Large intestine (tissue), 3 donors: Measurements from ENCODE around the gene LUM. TPM values are rescaled to one million over a fixed set of nuclear protein-coding genes. Genes with fewer than 3 reads are reported as not detected.

ENCODE experiments used
- DNase-seq, 2 donors: peaks; one replicate each; pipeline versions ENCODE4 v3.0.0 to v3.0.0-alpha.2; 2013
- H3K27ac ChIP-seq: one replicate; pipeline ENCODE4 v1.5.1; 2013; ENCODE audit warnings: low read length
- H3K27me3 ChIP-seq: 2 replicates; pipeline ENCODE4 v1.6.1; 2013; ENCODE audit warnings: low read length; ENCODE audit not compliant: control insufficient read depth, insufficient read depth
- H3K36me3 ChIP-seq: 2 replicates; pipeline ENCODE4 v1.6.1; 2013; ENCODE audit warnings: low read length; ENCODE audit not compliant: control insufficient read depth, insufficient read depth
- H3K4me1 ChIP-seq: one replicate; pipeline ENCODE4 v1.6.1; 2013; ENCODE audit warnings: low read length; ENCODE audit not compliant: control insufficient read depth, insufficient read depth
- H3K4me3 ChIP-seq: one replicate; pipeline ENCODE4 v1.5.1; 2013; ENCODE audit warnings: low read length
- H3K9me3 ChIP-seq: one replicate; pipeline ENCODE4 v1.6.1; 2013; ENCODE audit warnings: mild to moderate bottlenecking, low read depth, low read length, moderate library complexity; ENCODE audit not compliant: control insufficient read depth
- WGBS: methylation state at CpG from one replicate; pipeline ENCODE4 v1.1.5; 2013; ENCODE audit warnings: low lambda C conversion rate; ENCODE audit not compliant: insufficient coverage; 5-methylcytosine and 5-hydroxymethylcytosine counted together
- polyA plus RNA-seq: library from polyadenylated mRNA; unstranded; fragments of 120-200 nt; gene quantifications from one replicate; pipeline ENCODE4 v1.2.1, GENCODE V29; 2013

LUM gene
- polyA plus RNA-seq, 1 donor: 366 TPM

GRCh38 chr12:91113621-91114020 is 2.3 kb upstream of the LUM start:
- Histone ChIP-seq H3K36me3 (no peaks in the 10 kb centered on the region), H3K9me3 (no peaks in the 10 kb centered on the region), H3K27ac (no peak overlapping the region), H3K4me1 (peaks cover 7% of the 10 kb centered on the region), H3K27me3 (no peaks in the 10 kb centered on the region), H3K4me3 (no peak overlapping the region)
- DNase-seq: no peak
- no CpG with 5 or more reads among the region's 6 CpGs for WGBS

- no peaks in the 10 kb centered on the region for H3K9me3 ChIP-seq
- H3K27me3 ChIP-seq: no peaks in the 10 kb centered on the region
- WGBS: 74% methylated on average over 5 of the region's 5 CpGs
- no peak overlapping the region for H3K27ac ChIP-seq
- H3K36me3 ChIP-seq: no peaks in the 10 kb centered on the region
- H3K4me1 ChIP-seq: peaks cover 7% of the 10 kb centered on the region
- H3K4me3 ChIP-seq: peak overlapping the region; percentile 37
- no peak for DNase-seq
Measured at GRCh38 chr12:91110311-91110924, 876 bp downstream of the LUM start.

GRCh38 chr12:91109581-91110310 is 1.5 kb downstream of the LUM start:
- H3K4me1 ChIP-seq: peaks cover 7% of the 10 kb centered on the region
- H3K36me3 ChIP-seq: no peaks in the 10 kb centered on the region
- no peaks in the 10 kb centered on the region for H3K27me3 ChIP-seq
- H3K9me3 ChIP-seq: no peaks in the 10 kb centered on the region
- H3K4me3 ChIP-seq: peak overlapping the region; percentile 37
- no CpG with 5 or more reads among the region's 2 CpGs for WGBS
- H3K27ac ChIP-seq: no peak overlapping the region
- no peak for DNase-seq

GRCh38 chr12:91109148-91109564 is 2.1 kb downstream of the LUM start:
- H3K9me3 ChIP-seq: no peaks in the 10 kb centered on the region
- WGBS: 50% methylated on average over 2 of the region's 7 CpGs
- H3K4me3 ChIP-seq: no peak overlapping the region
- peaks cover 7% of the 10 kb centered on the region for H3K4me1 ChIP-seq
- DNase-seq: peak; percentile 50 to 52
- no peaks in the 10 kb centered on the region for H3K36me3 ChIP-seq
- no peaks in the 10 kb centered on the region for H3K27me3 ChIP-seq
- H3K27ac ChIP-seq: no peak overlapping the region

GRCh38 chr12:91108196-91108755 is 3.0 kb downstream of the LUM start:
- Histone ChIP-seq H3K36me3 (no peaks in the 10 kb centered on the region), H3K4me1 (peaks cover 7% of the 10 kb centered on the region), H3K4me3 (no peak overlapping the region), H3K27me3 (no peaks in the 10 kb centered on the region), H3K27ac (no peak overlapping the region), H3K9me3 (no peaks in the 10 kb centered on the region)
- DNase-seq: no peak
- WGBS: 92% methylated on average over 3 of the region's 5 CpGs

GRCh38 chr12:91106283-91106682 is 5.0 kb downstream of the LUM start:
- Histone ChIP-seq H3K27me3 (no peaks in the 10 kb centered on the region), H3K4me1 (peaks cover 3% of the 10 kb centered on the region), H3K9me3 (no peaks in the 10 kb centered on the region), H3K27ac (no peak overlapping the region), H3K36me3 (no peaks in the 10 kb centered on the region), H3K4me3 (no peak overlapping the region)
- no peak for DNase-seq

- no CpG with 5 or more reads among the region's 5 CpGs for WGBS
- H3K27ac ChIP-seq: no peak overlapping the region
- no peak for DNase-seq
Measured at GRCh38 chr12:91105807-91106206, 5.5 kb downstream of the LUM start.

GRCh38 chr12:91104812-91105466 is 6.4 kb downstream of the LUM start:
- no peaks in the 10 kb centered on the region for H3K27me3 ChIP-seq
- H3K27ac ChIP-seq: no peak overlapping the region
- no peaks in the 10 kb centered on the region for H3K36me3 ChIP-seq
- peaks cover 2% of the 10 kb centered on the region for H3K4me1 ChIP-seq
- no CpG with 5 or more reads among the region's 1 CpG for WGBS
- no peak overlapping the region for H3K4me3 ChIP-seq
- no peaks in the 10 kb centered on the region for H3K9me3 ChIP-seq
- no peak for DNase-seq

More at GRCh38 chr12:91105807-91106206, 5.5 kb downstream of the LUM start:
- no peak overlapping the region for H3K4me3 ChIP-seq
- no peaks in the 10 kb centered on the region for H3K27me3 ChIP-seq
- no peaks in the 10 kb centered on the region for H3K4me1 ChIP-seq
- H3K9me3 ChIP-seq: no peaks in the 10 kb centered on the region
- H3K36me3 ChIP-seq: no peaks in the 10 kb centered on the region

- H3K9me3 ChIP-seq: no peaks in the 10 kb centered on the region
- H3K4me1 ChIP-seq: peaks cover 5% of the 10 kb centered on the region
- H3K27me3 ChIP-seq: no peaks in the 10 kb centered on the region
- H3K4me3 ChIP-seq: no peak overlapping the region
- 83% methylated on average over 1 of the region's 1 CpG for WGBS
- H3K27ac ChIP-seq: no peak overlapping the region
- DNase-seq: no peak
- no peaks in the 10 kb centered on the region for H3K36me3 ChIP-seq
Measured at GRCh38 chr12:91103624-91104023, 7.7 kb downstream of the LUM start.

GRCh38 chr12:91103101-91103500 is 8.2 kb downstream of the LUM start:
- Histone ChIP-seq H3K4me3 (no peak overlapping the region), H3K4me1 (peaks cover 5% of the 10 kb centered on the region), H3K27me3 (no peaks in the 10 kb centered on the region), H3K27ac (no peak overlapping the region), H3K9me3 (no peaks in the 10 kb centered on the region), H3K36me3 (no peaks in the 10 kb centered on the region)
- no peak for DNase-seq
